HG03558 (cell line): ENCODE measurements around the gene SYNPR.

Experiments used
- ATAC-seq: cut with Tn5 transposase; IDR thresholded peaks from one replicate; pipeline ENCODE4 v1.9.1; 2021; ENCODE audit warnings: moderate number of reproducible peaks; ENCODE audit not compliant: unreplicated experiment; ENCODE audit errors: extremely low read depth

Gene SYNPR

DNA sequence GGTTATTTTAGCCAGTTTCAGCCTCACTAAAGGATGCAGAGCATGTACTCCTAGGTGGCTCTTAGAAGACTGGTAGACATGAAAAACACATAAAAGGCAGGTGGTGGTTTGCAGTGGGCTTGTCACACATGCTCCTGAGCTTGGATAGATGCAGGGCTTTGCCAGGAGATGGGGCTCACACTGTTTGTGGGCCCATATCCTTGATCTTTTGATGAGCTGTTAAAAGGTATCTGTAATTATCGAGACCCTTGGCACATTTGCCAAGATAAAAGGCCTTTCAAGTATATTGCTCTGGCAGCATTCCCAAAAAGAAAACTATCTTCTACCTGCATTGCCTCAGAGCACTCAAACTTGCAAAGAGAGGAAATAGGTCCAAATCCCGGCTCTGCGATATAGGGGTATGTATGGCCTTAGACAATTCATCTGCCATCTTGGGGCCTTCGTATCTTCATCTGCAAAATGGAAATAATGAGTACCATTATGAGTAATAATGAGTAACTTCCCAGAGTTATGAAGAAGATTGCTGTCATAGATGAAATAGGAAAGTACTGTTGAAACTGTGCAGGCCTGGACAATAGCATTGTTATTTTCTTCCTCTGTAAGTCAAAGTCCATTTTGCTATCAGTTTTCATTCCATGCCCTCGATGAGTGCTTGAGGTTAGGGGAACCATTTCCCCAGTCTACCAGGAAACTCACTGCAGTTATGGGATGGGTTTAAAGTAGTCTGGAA lies 172.7 kb downstream of the SYNPR start:
- ATAC-seq, result no peak

GRCh38 chr3:63456901-63457300 lies 178.8 kb downstream of the SYNPR start:
- no peak for ATAC-seq

- no peak for ATAC-seq
Measured at GRCh38 chr3:63458405-63458804, 180.3 kb downstream of the SYNPR start.

DNA sequence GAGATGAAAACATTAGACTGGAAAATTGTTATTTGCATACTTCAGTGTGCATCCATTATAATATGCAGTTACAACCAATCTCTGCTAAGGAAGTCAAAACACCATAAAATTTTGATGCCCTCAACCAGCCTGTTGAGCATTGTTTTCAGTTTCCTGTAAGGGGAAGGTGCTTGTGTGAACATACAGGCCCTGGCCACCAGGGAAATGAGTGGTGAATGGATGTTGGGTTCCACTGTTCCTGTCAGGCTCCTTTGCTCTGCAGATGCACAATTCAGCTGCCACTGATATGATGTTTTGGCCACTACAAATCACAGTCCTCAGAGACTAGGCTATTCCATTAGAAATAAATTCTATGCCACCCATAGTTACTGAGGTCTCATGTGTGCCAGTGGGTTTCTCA lies 184.6 kb downstream of the SYNPR start:
- no peak for ATAC-seq

DNA sequence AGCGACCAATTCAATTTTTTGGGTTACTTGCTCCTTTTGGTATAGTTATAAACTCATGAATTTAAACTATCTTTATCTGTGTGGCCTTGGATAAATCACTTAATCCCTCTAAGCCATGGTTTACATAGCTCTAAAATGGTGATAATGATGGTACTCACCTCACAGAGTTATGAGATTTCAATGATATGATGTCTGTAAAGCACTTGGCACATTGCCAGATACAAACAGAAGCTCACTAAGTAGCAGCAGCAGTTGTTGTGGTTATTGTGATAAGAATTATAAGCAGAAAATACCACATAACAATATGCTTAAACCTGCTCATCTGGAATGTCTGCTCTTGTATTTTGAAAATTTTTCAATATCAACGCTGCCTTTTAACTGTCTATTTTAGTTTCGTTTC lies 189.3 kb downstream of the SYNPR start:
- no peak for ATAC-seq

GRCh38 chr3:63470745-63471144 lies 192.6 kb downstream of the SYNPR start:
- peak; percentile 77 for ATAC-seq

DNA sequence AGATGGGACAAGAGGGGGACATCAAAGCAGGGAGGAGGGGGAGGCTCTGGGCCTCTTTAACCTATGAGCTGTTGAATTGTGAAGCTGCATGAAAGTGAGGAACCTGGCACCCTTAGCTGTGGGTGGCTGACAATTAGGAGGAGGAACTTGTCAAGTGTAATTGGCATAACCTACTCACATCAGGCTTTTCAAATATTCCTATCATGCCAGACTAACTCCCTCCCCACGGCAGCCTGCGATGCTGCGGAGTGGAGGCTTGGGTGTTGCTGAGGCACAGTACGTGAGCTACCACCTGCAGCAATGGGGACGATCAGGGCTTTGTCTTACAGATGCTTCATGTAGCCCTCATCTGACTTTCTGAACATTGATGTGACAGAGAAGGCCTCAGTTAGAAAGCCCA lies 193.7 kb downstream of the SYNPR start:
- ATAC-seq, result no peak

DNA sequence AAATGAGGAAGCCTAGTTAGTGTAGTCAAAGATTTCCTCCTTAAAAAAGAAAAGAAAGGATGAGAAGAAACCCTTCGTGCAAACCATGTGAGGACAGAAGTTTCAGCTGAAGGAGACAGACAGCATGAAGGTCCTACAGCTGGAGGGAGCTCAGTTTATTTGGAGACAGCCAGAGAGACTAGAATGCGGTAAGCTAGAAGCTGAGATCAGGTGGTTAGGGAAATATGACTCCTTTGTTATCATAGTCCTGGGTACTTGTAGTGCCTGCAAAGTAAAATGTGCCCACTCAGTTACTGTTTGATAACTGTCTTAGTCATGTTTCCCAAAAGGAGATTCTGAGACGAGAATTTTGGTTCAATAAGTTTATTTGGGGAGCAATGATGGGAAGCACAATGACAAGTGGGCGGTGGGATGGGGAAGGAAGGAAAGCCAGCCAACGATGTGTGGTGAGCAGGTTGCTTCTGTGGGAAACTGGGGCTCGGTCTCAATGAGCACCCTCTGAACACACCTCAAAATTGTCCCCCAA lies 195.6 kb downstream of the SYNPR start:
- ATAC-seq, result no peak

GRCh38 chr3:63474828-63475518 lies 196.9 kb downstream of the SYNPR start:
- no peak for ATAC-seq

GRCh38 chr3:63477494-63478129 lies 199.5 kb downstream of the SYNPR start:
- ATAC-seq, result no peak

GRCh38 chr3:63478990-63479660 lies 201.0 kb downstream of the SYNPR start:
- ATAC-seq, result no peak

DNA sequence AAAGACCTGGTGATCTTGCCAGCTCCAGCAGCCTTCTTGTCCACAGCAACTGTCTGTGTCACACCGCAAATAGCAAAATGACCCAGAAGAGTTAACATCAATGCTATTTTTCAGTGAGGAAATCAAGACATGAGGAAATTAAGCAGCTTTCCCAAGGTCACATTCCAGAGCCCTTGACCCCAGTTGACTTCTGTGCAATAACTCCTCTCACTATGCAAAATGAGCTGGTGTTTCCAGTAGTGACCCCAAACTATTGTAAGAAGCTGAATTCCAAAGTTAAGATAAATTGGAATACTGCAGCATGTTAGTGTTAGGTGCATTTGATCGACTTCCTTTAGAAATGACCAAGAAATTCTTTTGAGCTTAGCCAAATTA lies 201.5 kb downstream of the SYNPR start:
- ATAC-seq, result no peak

DNA sequence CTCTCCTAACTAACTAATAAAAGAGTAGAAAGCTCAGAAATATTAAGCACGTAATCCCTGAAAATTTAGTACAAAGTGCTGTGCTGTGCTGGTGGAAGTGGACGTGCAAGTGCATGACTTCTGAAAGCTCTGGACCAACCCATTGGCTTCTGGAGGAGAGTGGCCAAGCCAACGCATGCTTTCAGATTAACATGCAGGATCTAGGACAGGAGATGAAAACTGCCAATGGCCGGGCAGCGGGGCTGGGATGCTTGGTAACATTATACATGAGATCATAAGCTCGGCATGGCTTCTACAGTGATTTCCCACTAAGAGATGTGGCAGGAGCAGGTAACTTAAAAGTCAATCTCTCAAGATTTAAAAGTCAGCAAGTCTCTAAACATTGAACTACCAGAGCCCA lies 203.5 kb downstream of the SYNPR start:
- no peak for ATAC-seq

- no peak for ATAC-seq
Measured at GRCh38 chr3:63482341-63482740, 204.2 kb downstream of the SYNPR start.

GRCh38 chr3:63492464-63492863 lies 214.4 kb downstream of the SYNPR start:
- ATAC-seq, result no peak

DNA sequence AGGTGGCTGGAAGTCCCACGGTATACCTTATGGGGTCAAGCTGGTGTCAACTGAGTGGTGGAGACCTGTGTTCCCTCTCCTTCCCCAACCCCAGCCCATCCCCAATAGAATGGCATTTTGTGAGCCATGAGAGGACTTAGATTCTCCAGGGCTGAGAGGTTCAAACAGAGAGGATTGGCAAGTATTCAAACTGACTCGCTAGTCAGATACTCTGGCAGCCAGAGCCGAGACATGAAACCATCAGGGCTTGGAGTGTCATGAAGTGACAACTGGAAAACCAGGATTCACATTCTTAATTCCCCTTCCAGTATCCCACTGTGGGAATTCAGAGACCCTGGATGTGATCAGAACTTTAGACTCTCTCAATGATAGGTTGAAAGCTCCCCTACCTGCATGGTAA lies 215.0 kb downstream of the SYNPR start:
- ATAC-seq, result no peak

GRCh38 chr3:63494646-63495045 lies 216.5 kb downstream of the SYNPR start:
- no peak for ATAC-seq

GRCh38 chr3:63497641-63498040 lies 219.5 kb downstream of the SYNPR start:
- ATAC-seq, result no peak

GRCh38 chr3:63500196-63500595 lies 222.1 kb downstream of the SYNPR start:
- no peak for ATAC-seq

DNA sequence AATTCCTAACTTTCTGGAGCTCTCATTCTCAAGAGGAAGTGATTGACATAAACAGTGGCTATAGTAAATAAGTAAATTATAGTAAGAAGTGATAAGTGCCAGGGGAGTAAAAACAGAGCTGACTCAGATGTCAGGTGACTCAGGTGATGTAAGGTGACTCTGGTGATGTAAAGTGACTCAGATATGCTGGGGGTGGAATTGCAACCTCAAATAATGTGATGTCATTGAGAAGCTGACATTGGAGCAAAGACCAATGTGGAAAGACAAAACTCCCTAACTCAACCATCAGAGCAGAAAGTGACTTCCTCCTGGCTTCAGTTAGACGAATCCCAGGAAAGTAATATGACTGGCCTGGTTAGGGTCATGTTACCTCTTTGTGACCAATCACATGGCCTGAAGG lies 230.2 kb downstream of the SYNPR start:
- ATAC-seq, result no peak

GRCh38 chr3:63508771-63509170 lies 230.7 kb downstream of the SYNPR start:
- no peak for ATAC-seq
